Thyroid gland (tissue), 4 donors: ENCODE data around the gene SMIM34. TPM values are rescaled to one million over a fixed set of nuclear protein-coding genes. Genes with fewer than 3 reads are reported as not detected.
"Not testable (repeated sequence)": the region's sequence is repeated elsewhere in the genome, so short reads cannot be mapped to it uniquely, and the experiment has no call there.

Experiments used
- DNase-seq, 2 donors: peaks; one replicate each; pipeline ENCODE4 v3.0.0-alpha.2; 2019
- H3K27ac ChIP-seq, 3 donors: fragments of 200-600 bp; sonication (generic); 1 replicate in 2 of 3; 2 replicates in 1 of 3; pipeline ENCODE4 v1.5.1; 2016 to 2019; ENCODE audit warnings: mild to moderate bottlenecking in 1 of 3, moderate library complexity in 1 of 3
- H3K27me3 ChIP-seq: fragments of 200-600 bp; sonication (generic); one replicate; pipeline ENCODE4 v1.5.1; 2019
- H3K36me3 ChIP-seq, 2 donors: fragments of 200-600 bp; sonication (generic); one replicate each; pipeline ENCODE4 v1.5.1; 2016 to 2019
- H3K4me1 ChIP-seq, 2 donors: fragments of 200-600 bp; sonication (generic); one replicate each; pipeline ENCODE4 v1.5.1; 2017 to 2019
- H3K4me3 ChIP-seq, 3 donors: fragments of 200-600 bp; sonication (generic); replicated peaks in 1 of 3; 1 replicate in 2 of 3; 2 replicates in 1 of 3; pipeline ENCODE4 v1.5.1; 2016; ENCODE audit warnings: mild to moderate bottlenecking in 1 of 3
- H3K9me3 ChIP-seq: fragments of 200-600 bp; sonication (generic); one replicate; pipeline ENCODE4 v1.5.1; 2017
- WGBS, 2 donors: methylation state at CpG; one replicate each; pipeline ENCODE4 v1.1.5; 2017; 5-methylcytosine and 5-hydroxymethylcytosine counted together
- intact Hi-C: fragments of 100-400 bp; cut with DNase I; formaldehyde crosslinking; loops from one replicate; pipeline ENCODE4 v1.15.1; 2023
- total RNA-seq, 4 donors: library from RNA; depleted of rRNA; stranded (reverse); fragments of >200 nt; gene quantifications; one replicate each; pipeline ENCODE4 v1.2.3, GENCODE V29; 2016

The SMIM34 gene
- total RNA-seq, 4 donors from 2014 or later: not detected

DNA sequence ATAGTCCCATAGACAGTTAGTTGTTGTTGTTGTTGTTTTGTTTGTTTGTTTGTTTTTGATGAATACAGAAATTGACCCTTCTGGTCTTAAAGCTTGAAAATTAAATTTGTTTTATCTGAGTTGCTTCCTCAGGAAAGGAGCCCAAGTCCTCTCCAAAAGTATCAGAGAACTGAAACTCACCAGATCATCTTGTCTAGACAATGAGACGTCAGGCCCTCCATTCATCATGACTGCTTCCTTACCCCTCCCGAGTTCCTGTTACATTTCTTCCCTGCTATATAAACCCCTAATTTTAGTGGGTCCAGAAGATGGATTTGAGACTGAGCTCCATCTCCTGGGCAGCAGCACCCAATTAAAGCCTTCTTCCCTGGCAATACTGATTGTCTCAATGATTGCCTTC is 17.1 kb downstream of the SMIM34 start:
- H3K4me1 ChIP-seq, H3K27ac ChIP-seq, DNase-seq, H3K27me3 ChIP-seq, H3K36me3 ChIP-seq, intact Hi-C loops, H3K4me3 ChIP-seq, H3K9me3 ChIP-seq: not testable (repeated sequence)
- WGBS, 2 donors: no CpG with 5 or more reads among the region's 2 CpGs

DNA sequence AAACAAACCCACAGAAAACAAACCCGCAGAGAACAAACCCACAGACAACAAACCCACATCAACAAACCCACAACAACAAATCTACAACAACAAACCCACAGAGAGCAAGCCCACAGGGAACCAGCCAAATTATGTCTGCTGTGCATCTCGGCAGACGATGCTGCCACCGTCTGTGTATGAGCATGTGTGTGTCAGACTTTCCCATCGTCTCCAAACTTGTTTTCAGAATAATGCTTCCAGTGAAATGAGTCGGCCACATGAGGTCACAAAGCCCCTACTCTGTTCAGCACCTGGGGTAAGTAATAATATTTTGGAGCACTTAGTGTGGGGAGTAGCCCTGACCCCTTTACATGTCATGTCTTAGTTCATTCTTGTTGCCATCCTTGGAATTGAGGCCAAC is 17.6 kb downstream of the SMIM34 start:
- WGBS, 2 donors: no CpG with 5 or more reads among the region's 6 CpGs
- not testable (repeated sequence) for H3K4me3 ChIP-seq

DNA sequence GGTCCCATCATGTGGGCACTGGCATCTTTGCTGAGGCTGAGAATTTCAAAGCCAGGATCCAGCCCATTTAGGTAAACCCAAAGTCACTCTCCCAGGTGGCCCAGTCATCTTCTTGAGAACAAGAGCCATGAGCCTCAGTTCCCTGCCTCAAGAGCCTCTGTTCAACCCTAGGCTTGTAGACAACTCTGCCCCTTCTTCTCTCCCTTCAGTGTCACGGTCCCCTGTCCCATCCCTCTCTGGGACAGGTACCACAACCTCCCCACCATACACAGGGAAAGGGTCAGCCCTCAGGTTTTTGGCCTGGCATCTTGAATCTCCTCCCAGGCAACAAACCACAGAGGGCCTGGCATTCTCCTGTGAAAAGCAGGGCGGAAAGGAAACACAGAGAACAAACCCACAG is 18.1 kb downstream of the SMIM34 start:
- H3K9me3 ChIP-seq, H3K36me3 ChIP-seq, H3K4me3 ChIP-seq, H3K27me3 ChIP-seq, DNase-seq, H3K27ac ChIP-seq, H3K4me1 ChIP-seq, intact Hi-C loops: not testable (repeated sequence)
- no CpG with 5 or more reads among the region's 2 CpGs for WGBS, 2 donors

More for the DNA sequence above, 17.6 kb downstream of the SMIM34 start:
- H3K36me3 ChIP-seq, H3K9me3 ChIP-seq, H3K27me3 ChIP-seq, H3K4me1 ChIP-seq, intact Hi-C loops, H3K27ac ChIP-seq, DNase-seq: not testable (repeated sequence)

DNA sequence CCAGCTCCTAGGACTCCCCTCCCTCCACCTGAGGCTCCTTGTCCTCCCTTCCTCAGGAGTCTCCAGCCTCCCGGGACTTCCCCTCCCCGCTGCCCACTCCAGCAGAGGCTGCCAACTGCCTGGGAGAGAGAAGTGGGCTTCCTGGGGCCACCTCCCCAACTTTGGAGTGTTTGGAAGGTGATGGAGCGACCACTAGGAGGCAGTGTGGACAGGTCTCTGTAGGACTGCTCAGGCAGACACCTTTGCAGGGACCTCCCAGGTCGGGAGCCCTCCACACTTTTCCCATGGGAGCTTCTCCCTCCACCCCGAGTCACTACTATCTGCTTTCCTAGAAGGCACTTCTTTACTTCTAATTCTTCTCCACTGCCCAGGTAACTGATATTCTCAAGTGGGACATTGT is 19.0 kb downstream of the SMIM34 start:
- H3K27me3 ChIP-seq, DNase-seq, intact Hi-C loops, H3K36me3 ChIP-seq, H3K27ac ChIP-seq, H3K4me1 ChIP-seq, H3K4me3 ChIP-seq, H3K9me3 ChIP-seq: not testable (repeated sequence)
- WGBS, 2 donors: no CpG with 5 or more reads among the region's 5 CpGs

DNA sequence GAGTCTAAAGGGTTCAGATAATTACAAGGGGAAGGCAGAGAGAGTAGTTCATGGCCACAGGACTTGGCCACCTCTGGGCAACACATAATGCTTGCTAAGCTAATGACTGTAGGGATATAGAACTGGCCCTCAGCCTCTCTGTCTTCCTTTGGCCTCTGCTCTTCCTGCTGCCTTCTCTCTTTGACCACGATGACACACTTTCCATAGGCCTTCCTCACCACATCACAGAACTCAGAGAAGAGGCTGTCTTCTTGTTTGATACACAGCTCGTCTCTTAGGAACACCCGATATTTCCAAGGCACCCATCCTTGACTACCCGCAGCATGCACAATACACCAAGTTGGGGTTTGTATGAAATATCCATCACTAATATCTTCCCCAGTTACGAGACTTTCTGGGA is 23.2 kb downstream of the SMIM34 start:
- DNase-seq, H3K9me3 ChIP-seq, H3K27me3 ChIP-seq, H3K36me3 ChIP-seq, H3K27ac ChIP-seq, H3K4me1 ChIP-seq, intact Hi-C loops, H3K4me3 ChIP-seq: not testable (repeated sequence)
- no CpG with 5 or more reads among the region's 5 CpGs for WGBS, 2 donors

DNA sequence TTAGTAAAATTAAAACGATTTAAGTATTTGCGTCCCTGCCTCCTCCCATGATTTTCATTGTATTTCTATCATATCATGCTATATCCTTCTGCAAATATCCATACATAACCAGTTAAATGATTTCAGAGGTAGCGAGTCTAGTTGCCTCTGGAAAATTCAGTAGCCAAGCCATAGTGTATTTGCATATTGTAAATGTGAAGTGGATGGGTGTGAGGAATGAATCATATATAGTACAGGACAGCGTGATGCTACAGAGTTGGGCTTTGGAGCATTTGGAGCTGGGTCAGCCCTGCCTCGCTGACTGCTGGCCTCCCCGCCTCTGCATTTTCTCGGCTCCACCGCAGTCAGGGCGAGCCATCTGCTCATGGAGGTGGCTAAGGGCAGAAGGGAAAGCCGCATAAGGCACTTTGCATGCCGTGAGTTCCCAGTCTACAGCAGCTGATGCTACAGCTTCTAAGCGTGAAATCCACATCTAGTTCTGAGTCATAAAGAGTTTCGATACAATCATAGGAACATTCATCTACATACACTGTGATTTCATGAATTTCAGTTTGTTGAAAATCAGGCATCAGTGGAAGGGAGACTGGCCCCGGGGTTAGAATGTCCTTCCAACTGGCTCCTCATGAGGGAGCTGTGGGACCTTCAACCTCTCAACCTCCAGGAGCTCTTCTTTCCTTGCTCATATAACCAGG is 39.9 kb downstream of the SMIM34 start:
- H3K27me3 ChIP-seq, H3K4me3 ChIP-seq, H3K4me1 ChIP-seq, H3K36me3 ChIP-seq, intact Hi-C loops, H3K9me3 ChIP-seq, DNase-seq, H3K27ac ChIP-seq: not testable (repeated sequence)
- no CpG with 5 or more reads among the region's 14 CpGs for WGBS, 2 donors

DNA sequence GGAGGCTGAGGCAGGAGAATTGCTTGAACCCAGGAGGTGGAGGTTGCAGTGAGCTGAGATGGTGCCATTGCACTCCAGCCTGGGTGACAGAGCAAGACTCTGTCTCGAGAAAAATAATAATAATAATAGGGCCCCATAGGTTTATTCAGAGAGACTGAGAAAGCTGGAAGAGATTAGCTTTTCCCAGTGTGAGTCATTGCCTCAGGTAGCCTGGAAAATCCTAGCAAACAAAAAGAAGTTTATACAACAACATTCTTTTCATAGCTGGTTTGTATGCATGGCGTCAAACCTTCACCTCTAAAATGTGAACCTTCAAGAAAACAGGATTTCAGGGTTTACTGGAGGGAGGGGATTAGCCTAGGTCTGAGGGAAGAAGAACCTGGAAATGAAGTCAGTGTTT is 40.6 kb downstream of the SMIM34 start:
- DNase-seq, intact Hi-C loops, H3K4me1 ChIP-seq: not testable (repeated sequence)

DNA sequence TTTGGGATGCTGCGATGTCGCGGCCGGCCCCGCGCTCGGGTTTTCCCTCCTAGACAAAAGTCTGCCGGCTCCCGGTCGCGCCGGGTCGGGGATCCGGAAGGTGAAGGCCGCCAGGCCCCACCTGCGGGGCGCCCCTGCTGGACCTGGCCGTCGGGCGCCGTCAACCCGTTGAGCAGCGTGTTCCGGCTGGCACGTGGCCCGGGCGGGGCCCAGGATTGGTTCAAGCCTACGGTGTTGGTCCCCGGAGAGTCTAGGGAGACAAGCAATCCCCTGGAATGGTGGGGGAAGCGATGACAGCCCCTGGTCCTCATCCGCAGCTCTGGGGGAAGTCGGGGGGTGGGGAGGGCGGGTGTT is 48.2 kb downstream of the SMIM34 start:
- H3K4me1 ChIP-seq, DNase-seq, H3K27me3 ChIP-seq, H3K36me3 ChIP-seq, intact Hi-C loops, H3K27ac ChIP-seq, H3K4me3 ChIP-seq, H3K9me3 ChIP-seq: not testable (repeated sequence)
- WGBS, 2 donors: no CpG with 5 or more reads among the region's 33 CpGs

More for the DNA sequence above, 40.6 kb downstream of the SMIM34 start:
- not testable (repeated sequence) for H3K27me3 ChIP-seq, H3K9me3 ChIP-seq, H3K27ac ChIP-seq, H3K36me3 ChIP-seq, H3K4me3 ChIP-seq
- WGBS, 2 donors: no CpG with 5 or more reads among the region's 2 CpGs

DNA sequence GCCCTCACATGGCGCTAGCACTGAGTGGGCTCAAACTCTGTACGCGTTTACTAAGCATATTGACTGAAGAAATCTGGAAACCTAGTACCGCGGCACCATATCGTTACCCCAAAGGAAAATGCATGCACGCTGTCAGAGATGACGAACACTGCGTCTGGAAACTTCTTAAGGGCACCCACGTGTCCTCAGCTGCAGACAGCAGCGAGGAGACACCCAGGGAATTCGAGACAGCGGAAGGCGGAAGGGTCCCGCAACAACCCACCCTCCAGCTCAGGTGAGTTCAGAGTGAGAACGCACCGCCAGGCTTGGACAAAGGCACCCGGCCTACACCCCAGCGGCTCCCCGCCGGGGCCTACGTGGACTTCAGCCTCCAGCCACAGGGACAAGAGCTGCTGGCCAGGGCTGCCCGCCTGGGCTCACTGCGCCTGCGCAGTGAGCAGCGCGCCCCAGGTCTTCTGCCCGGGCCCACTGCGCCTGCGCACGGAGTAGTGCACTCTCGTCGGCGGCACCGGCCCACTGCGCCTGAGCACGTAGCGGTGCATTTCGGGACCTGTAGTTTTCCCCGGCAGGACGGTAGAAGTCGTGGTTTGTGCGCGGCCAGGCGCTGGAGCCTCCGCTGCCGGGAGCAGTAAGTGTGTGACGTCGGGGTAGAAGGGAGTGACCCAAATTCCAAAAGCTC is 48.7 kb downstream of the SMIM34 start, which contains the start of gene SMIM11:
Gene SMIM11, plus strand, starts transcription at position 568 of the 679 bp plus-strand sequence. CDS start 3,998 bp downstream, outside the sequence.
- no CpG with 5 or more reads among the region's 49 CpGs for WGBS, 2 donors
- H3K9me3 ChIP-seq, intact Hi-C loops, H3K27ac ChIP-seq, H3K27me3 ChIP-seq, H3K4me1 ChIP-seq, H3K36me3 ChIP-seq, H3K4me3 ChIP-seq, DNase-seq: not testable (repeated sequence)

DNA sequence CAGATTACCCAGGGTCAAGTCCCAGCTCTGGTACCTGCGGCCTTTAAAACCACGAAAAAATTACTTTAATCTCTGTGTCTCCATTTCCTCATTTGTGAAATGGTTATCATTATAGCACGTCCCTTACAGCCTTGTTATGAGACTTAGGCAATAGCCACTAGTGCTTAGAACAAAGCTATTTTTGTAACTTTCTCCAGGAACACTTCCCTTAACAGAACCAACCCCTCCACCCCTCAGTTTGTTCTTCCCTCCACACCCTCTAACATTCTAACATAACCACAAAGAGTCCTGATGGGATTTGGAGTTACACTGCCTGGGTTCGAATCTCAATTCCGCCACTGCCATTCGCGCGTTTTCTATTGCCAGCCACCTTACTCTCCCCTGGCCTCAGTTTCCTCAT is 49.3 kb downstream of the SMIM34 start:
- H3K4me1 ChIP-seq, H3K4me3 ChIP-seq, H3K36me3 ChIP-seq, H3K27me3 ChIP-seq, H3K9me3 ChIP-seq, H3K27ac ChIP-seq, DNase-seq, intact Hi-C loops: not testable (repeated sequence)
- no CpG with 5 or more reads among the region's 8 CpGs for WGBS, 2 donors
